DMS53 (cell line): ENCODE results near the gene DGUOK.
"Not testable (repeated sequence)": the region's sequence is repeated elsewhere in the genome, so short reads cannot be mapped to it uniquely, and the experiment has no call there.

ENCODE experiments used
- DNase-seq: peaks from one replicate; lab custom pipeline; 2025; lab: John Stamatoyannopoulos, UW

DGUOK gene

GRCh38 chr2:73926493-73927327 lies at the start of gene DGUOK:
Gene DGUOK, plus strand, starts transcription at chr2:73926880. Its CDS starts 31 bp downstream, at chr2:73926911.
- peak; percentile 100 for DNase-seq

- peak; percentile 85 for DNase-seq
These were observed 49.4 kb upstream of the DGUOK start for GRCh38 chr2:73877071-73877802.

- DNase-seq: not testable (repeated sequence)
These were observed 48.7 kb upstream of the DGUOK start for GRCh38 chr2:73877984-73878383.

- no peak for DNase-seq
These were observed 41.3 kb upstream of the DGUOK start for GRCh38 chr2:73885406-73885805.

- no peak for DNase-seq
These were observed 40.3 kb upstream of the DGUOK start for GRCh38 chr2:73886357-73886756.

- DNase-seq: not testable (repeated sequence)
These were observed 38.9 kb upstream of the DGUOK start for GRCh38 chr2:73887596-73888353.

GRCh38 chr2:73888388-73888787 lies 38.3 kb upstream of the DGUOK start:
- no peak for DNase-seq

- no peak for DNase-seq
These were observed 37.5 kb upstream of the DGUOK start for GRCh38 chr2:73889206-73889605.

- DNase-seq: no peak
These were observed 36.2 kb upstream of the DGUOK start for GRCh38 chr2:73890301-73891092.

GRCh38 chr2:73891276-73891901 lies 35.3 kb upstream of the DGUOK start:
- DNase-seq: no peak

- no peak for DNase-seq
These were observed 33.9 kb upstream of the DGUOK start, which contains the start of gene ACTG2 for GRCh38 chr2:73892631-73893329. Gene ACTG2, plus strand, starts transcription at chr2:73893008. Its CDS starts 8,304 bp downstream, at chr2:73901312.

- no peak for DNase-seq
These were observed 32.8 kb upstream of the DGUOK start for GRCh38 chr2:73893764-73894474.

- DNase-seq: no peak
These were observed 32.2 kb upstream of the DGUOK start for GRCh38 chr2:73894475-73894850.

GRCh38 chr2:73894877-73895276 lies 31.8 kb upstream of the DGUOK start:
- no peak for DNase-seq

- no peak for DNase-seq
These were observed 31.2 kb upstream of the DGUOK start for GRCh38 chr2:73895473-73895872.

GRCh38 chr2:73896362-73897239 lies 30.1 kb upstream of the DGUOK start:
- no peak for DNase-seq

GRCh38 chr2:73897240-73897583 lies 29.5 kb upstream of the DGUOK start:
- no peak for DNase-seq

GRCh38 chr2:73897934-73898333 lies 28.7 kb upstream of the DGUOK start:
- DNase-seq: no peak

- no peak for DNase-seq
These were observed 26.8 kb upstream of the DGUOK start for GRCh38 chr2:73899801-73900336.
